SH-SY5Y (cell line): ENCODE results near the gene CFAP99.

Source experiments
- GATA2 ChIP-seq: IDR thresholded peaks from 2 replicates; pipeline ENCODE4 v1.6.1; 2011; ENCODE audit warnings: mild to moderate bottlenecking, low read depth, low read length
- GATA3 ChIP-seq: IDR thresholded peaks from 2 replicates; pipeline ENCODE4 v1.6.1; 2011; ENCODE audit warnings: low read depth, mild to moderate bottlenecking, low read length, moderate library complexity

DNA sequence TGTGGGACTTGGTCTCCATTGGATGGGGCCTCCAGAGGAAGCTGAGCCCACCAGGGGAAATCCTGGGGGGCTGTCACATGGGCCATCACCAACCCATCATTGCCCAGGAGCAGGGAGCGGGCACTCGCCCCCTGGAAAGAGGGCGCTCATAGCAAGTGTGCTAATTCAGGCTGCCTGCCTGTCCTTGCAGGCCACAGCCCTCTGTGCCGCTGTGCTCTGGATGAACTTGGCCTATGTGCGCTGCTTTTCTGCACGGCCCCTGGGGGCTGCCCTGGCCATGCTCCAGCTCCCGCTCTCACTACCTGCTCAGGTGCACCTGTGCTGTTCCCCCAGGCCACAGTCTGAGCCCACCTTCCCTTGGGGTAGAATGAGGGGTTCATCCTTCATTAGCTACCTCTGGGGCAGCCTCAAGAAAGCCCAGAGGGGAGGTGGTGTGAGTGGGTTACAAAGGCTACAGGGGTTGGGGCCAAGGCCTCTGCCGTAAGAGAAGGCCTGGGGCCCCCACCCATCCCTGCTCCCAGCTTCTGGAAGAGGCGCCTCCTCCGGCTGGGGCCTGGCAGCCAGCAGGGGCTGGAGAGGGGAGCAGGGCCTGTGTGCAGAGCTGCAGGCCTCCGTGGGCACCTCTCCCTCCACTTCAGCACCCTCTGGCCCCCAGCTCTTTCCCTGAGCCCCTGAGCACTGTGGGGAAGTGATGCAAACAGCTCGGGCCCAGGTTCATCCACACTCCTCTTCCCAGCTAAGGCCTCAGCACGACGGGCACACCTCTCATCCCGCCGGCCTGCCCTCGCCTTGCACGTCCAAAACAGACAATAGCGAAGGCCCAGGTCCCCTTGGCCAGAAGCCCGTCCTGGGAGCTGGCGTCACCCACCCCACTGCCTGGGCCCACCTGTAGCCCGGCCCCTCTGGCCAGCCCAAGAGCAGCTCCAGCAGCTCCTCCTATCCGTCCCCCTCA is 8.9 kb downstream of the CFAP99 start:
- TF ChIP-seq GATA2 (no peak), GATA3 (no peak)
